Measurements from ENCODE around the gene ASB10. TPM values are rescaled to one million over a fixed set of nuclear protein-coding genes. Genes with fewer than 3 reads are reported as not detected.

Gene ASB10
- total and polyA plus RNA-seq, 2 of the 8 experiments (the other 6 are each of a cell fraction or from before 2014, with no cell fraction given): not detected

- H3K56ac ChIP-seq (replicated peaks; ENCODE audit: insufficient read length, low read depth, low read length): no peak overlapping the region
- H3K14ac ChIP-seq (ENCODE audit: insufficient read length): no peak overlapping the region
- H4K8ac ChIP-seq (ENCODE audit: extremely low read depth, insufficient read depth, low read length): peak overlapping the region; percentile 57; the same call in 1 of the 2 replicates
- no peak overlapping the region for H3K27ac ChIP-seq (ENCODE audit: low read depth, low read length)
- H3K36me3 ChIP-seq (ENCODE audit: control insufficient read depth in 2 of 4, insufficient read depth in 4 of 4, low read length in 3 of 4): peaks cover 0 to 7% (median 0%) of the 10 kb centered on the region in 4 experiments; a peak in 2 of 8 replicates
- no peak overlapping the region for H3K4me2 ChIP-seq (ENCODE audit: insufficient read depth in 1 of 2, low read depth in 2 of 2, low read length in 2 of 2)
- H3K4me1 ChIP-seq (replicated peaks in 1 of 4; ENCODE audit: control insufficient read depth in 3 of 4, insufficient read depth in 4 of 4, low read length in 3 of 4): peaks cover 0 to 6% (median 3%) of the 10 kb centered on the region in 4 experiments; a peak in 4 of 7 replicates
- peaks cover 0 to 3% (median 0%) of the 10 kb centered on the region in 4 experiments; a peak in 2 of 7 replicates for H3K27me3 ChIP-seq (replicated peaks in 1 of 4; ENCODE audit: control insufficient read depth in 3 of 4, extremely low read depth in 1 of 4, insufficient read depth in 3 of 4, low read length in 3 of 4)
- peaks cover 5% of the 10 kb centered on the region in 2 experiments for H4K20me1 ChIP-seq (replicated peaks in 1 of 2; ENCODE audit: control insufficient read depth in 1 of 2, insufficient read depth in 2 of 2, low read length in 2 of 2)
- no peak overlapping the region for H2AK5ac ChIP-seq (ENCODE audit: low read depth, low read length)
- no peak overlapping the region for H3K4ac ChIP-seq (replicated peaks; ENCODE audit: insufficient read length, low read depth, low read length)
- H3K79me1 ChIP-seq (ENCODE audit: low read depth, low read length): no peaks in the 10 kb centered on the region
- H3K23ac ChIP-seq (ENCODE audit: insufficient read length): no peak overlapping the region
- no peak overlapping the region for H4K5ac ChIP-seq (ENCODE audit: insufficient read length, low read depth, low read length)
- no peaks in the 10 kb centered on the region for H3K9me3 ChIP-seq (ENCODE audit: insufficient read depth in 2 of 2, low read depth in 1 of 2, low read length in 1 of 2)
- no peaks in the 10 kb centered on the region for H3K23me2 ChIP-seq (ENCODE audit: low read depth, low read length)
- no peak overlapping the region for H3K9ac ChIP-seq (replicated peaks in 1 of 4; ENCODE audit: extremely low read depth in 1 of 4, low read depth in 3 of 4, low read length in 3 of 4)
- POLR2A ChIA-PET (ENCODE audit: partially characterized antibody): no interaction called here
- CTCF ChIA-PET (ENCODE audit: partially characterized antibody): interaction anchor here (1.0 to 3.1 kb wide), 6 partner anchors 11 to 36 kb away, joined by 3 to 13 read pairs (median 4); no protein-coding TSS in a partner anchor
- no peak overlapping the region for H2AFZ ChIP-seq (ENCODE audit: low read length)
- H2BK20ac ChIP-seq (ENCODE audit: low read length): no peak overlapping the region
- H3K18ac ChIP-seq (ENCODE audit: extremely low read depth, low read length): no peak overlapping the region
- H2BK15ac ChIP-seq (ENCODE audit: low read length): no peak overlapping the region
- H2BK12ac ChIP-seq (ENCODE audit: low read depth, low read length): no peak overlapping the region
- DNase-seq (ENCODE audit: low read depth in 1 of 2, low spot score in 2 of 2): no peak
- no peak overlapping the region for H2BK120ac ChIP-seq (replicated peaks; ENCODE audit: low read depth, low read length)
- FAIRE-seq: no peak
- H3K79me2 ChIP-seq (ENCODE audit: control insufficient read depth in 1 of 2, insufficient read depth in 2 of 2, low read length in 2 of 2): no peaks in the 10 kb centered on the region
- no peak for TF ChIP-seq CHD1 (IDR thresholded peaks at IDR 0.05; ENCODE audit: low read depth, low read length)
- TF ChIP-seq SP2 (IDR thresholded peaks at IDR 0.05; ENCODE audit: low read length): no peak
- no peak for TF ChIP-seq SAP30 (IDR thresholded peaks at IDR 0.05; ENCODE audit: insufficient read depth, insufficient replicate concordance, low read length)
- no peak for TF ChIP-seq RFX5 (IDR thresholded peaks at IDR 0.05; ENCODE audit: borderline replicate concordance, low read depth, low read length)
- TF ChIP-seq KDM5A (IDR thresholded peaks at IDR 0.05; ENCODE audit: low read length): no peak
- no peak for TF ChIP-seq SP1 (IDR thresholded peaks at IDR 0.05; ENCODE audit: low read depth, low read length)
- TF ChIP-seq NANOG (IDR thresholded peaks at IDR 0.05; ENCODE audit: insufficient read depth, low read depth, low read length, poor library complexity, severe bottlenecking): no peak
- TF ChIP-seq CBX5 (IDR thresholded peaks at IDR 0.05; ENCODE audit: low read depth, low read length): no peak
- no peak overlapping the region for H3K4me3 ChIP-seq (ENCODE audit: extremely low read depth in 1 of 4, insufficient read depth in 2 of 4, low read depth in 3 of 4, low read length in 4 of 4)
- WGBS, 2 experiments (ENCODE audit: extremely low coverage in 1 of 2, insufficient coverage in 1 of 2, insufficient read length in 1 of 2, insufficient replicate concordance in 2 of 2, low coverage in 1 of 2, low lambda C conversion rate in 2 of 2, missing lambda C conversion rate in 1 of 2): 79% methylated on average over 12 of the region's 12 CpGs; no CpG with 5 or more reads in 1 of the 2 experiments
- H2BK5ac ChIP-seq (ENCODE audit: low read depth, low read length): no peak overlapping the region
- no peak overlapping the region for H4K91ac ChIP-seq (replicated peaks; ENCODE audit: insufficient read length, low read length)
Measured at GRCh38 chr7:151207804-151208203, 20.8 kb upstream of the ASB10 start.
